H9 (cell line): ENCODE measurements around the gene DPCD. TPM values are rescaled to one million over a fixed set of nuclear protein-coding genes. Genes with fewer than 3 reads are reported as not detected.

ENCODE experiments used
- DNase-seq: peaks from one replicate; pipeline ENCODE4 v3.0.0-alpha.2; 2017
- H2AFZ ChIP-seq: one replicate; pipeline ENCODE4 v1.6.1; 2013; ENCODE audit warnings: mild to moderate bottlenecking, low read length, control low read depth, moderate library complexity
- H2AK5ac ChIP-seq: 2 replicates; pipeline ENCODE4 v1.6.1; 2013; ENCODE audit warnings: low read length, control low read depth, mixed read lengths; ENCODE audit not compliant: insufficient read length
- H2BK120ac ChIP-seq: one replicate; pipeline ENCODE4 v1.6.1; 2013; ENCODE audit warnings: low read depth, mild to moderate bottlenecking, low read length, control low read depth, inconsistent platforms; ENCODE audit not compliant: poor library complexity, severe bottlenecking
- H2BK12ac ChIP-seq: 2 replicates; pipeline ENCODE4 v1.6.1; 2013; ENCODE audit warnings: low read length, control low read depth, mixed read lengths, low read depth; ENCODE audit not compliant: insufficient read length
- H2BK15ac ChIP-seq: 2 replicates; pipeline ENCODE4 v1.6.1; 2013; ENCODE audit warnings: low read depth, low read length, control low read depth
- H2BK20ac ChIP-seq: one replicate; pipeline ENCODE4 v1.6.1; 2013; ENCODE audit warnings: low read depth, mild to moderate bottlenecking, low read length, control low read depth, inconsistent platforms; ENCODE audit not compliant: poor library complexity, severe bottlenecking
- H2BK5ac ChIP-seq: 2 replicates; pipeline ENCODE4 v1.6.1; 2013; ENCODE audit warnings: low read length, control low read depth, mixed read lengths; ENCODE audit not compliant: insufficient read length
- H3K14ac ChIP-seq: 2 replicates; pipeline ENCODE4 v1.6.1; 2013; ENCODE audit warnings: low read length, control low read depth; ENCODE audit not compliant: insufficient read depth
- H3K18ac ChIP-seq: 2 replicates; pipeline ENCODE4 v1.6.1; 2013; ENCODE audit warnings: low read depth, mild to moderate bottlenecking, mixed read lengths, low read length, control low read depth; ENCODE audit not compliant: insufficient read length
- H3K23ac ChIP-seq: 2 replicates; pipeline ENCODE4 v1.6.1; 2013; ENCODE audit warnings: low read length, control low read depth, mixed read lengths, low read depth; ENCODE audit not compliant: insufficient read length
- H3K23me2 ChIP-seq: 2 replicates; pipeline ENCODE4 v1.6.1; 2013; ENCODE audit warnings: low read depth, mild to moderate bottlenecking, mixed read lengths, low read length, control low read depth; ENCODE audit not compliant: insufficient read length, poor library complexity, severe bottlenecking
- H3K27ac ChIP-seq: 2 replicates; pipeline ENCODE4 v1.5.1; 2013; ENCODE audit warnings: low read length, control low read depth, mixed read lengths, low read depth; ENCODE audit not compliant: insufficient read length
- H3K27me3 ChIP-seq: 2 replicates; pipeline ENCODE4 v1.6.1; 2013; ENCODE audit warnings: low read length, control low read depth, inconsistent platforms; ENCODE audit not compliant: insufficient read depth
- H3K4ac ChIP-seq: 2 replicates; pipeline ENCODE4 v1.6.1; 2013; ENCODE audit warnings: low read depth, mild to moderate bottlenecking, control low read depth, inconsistent platforms, low read length, moderate library complexity
- H3K4me1 ChIP-seq: 2 replicates; pipeline ENCODE4 v1.6.1; 2013; ENCODE audit warnings: low read length, control low read depth, inconsistent platforms; ENCODE audit not compliant: insufficient read depth
- H3K4me2 ChIP-seq: 2 replicates; pipeline ENCODE4 v1.6.1; 2013; ENCODE audit warnings: low read length, control low read depth, mixed read lengths; ENCODE audit not compliant: insufficient read length, insufficient read depth
- H3K56ac ChIP-seq: 2 replicates; pipeline ENCODE4 v1.6.1; 2013; ENCODE audit warnings: low read depth, mild to moderate bottlenecking, mixed read lengths, low read length, control low read depth; ENCODE audit not compliant: insufficient read length
- H3K79me1 ChIP-seq: 2 replicates; pipeline ENCODE4 v1.6.1; 2013; ENCODE audit warnings: low read depth, mild to moderate bottlenecking, moderate library complexity, low read length, control low read depth, inconsistent platforms; ENCODE audit not compliant: insufficient read depth, poor library complexity, severe bottlenecking
- H3K79me2 ChIP-seq: 2 replicates; pipeline ENCODE4 v1.6.1; 2013; ENCODE audit warnings: low read length, control low read depth, inconsistent platforms; ENCODE audit not compliant: insufficient read depth
- H3K9ac ChIP-seq: 2 replicates; pipeline ENCODE4 v1.6.1; 2013; ENCODE audit warnings: low read length, control low read depth, mixed read lengths; ENCODE audit not compliant: insufficient read length; ENCODE audit errors: extremely low read depth
- H3K9me3 ChIP-seq: one replicate; pipeline ENCODE4 v1.6.1; 2013; ENCODE audit warnings: low read depth, low read length, inconsistent platforms; ENCODE audit not compliant: control insufficient read depth
- H3T11ph ChIP-seq: one replicate; pipeline ENCODE4 v1.6.1; 2013; ENCODE audit warnings: mild to moderate bottlenecking, low read length, control low read depth, inconsistent platforms
- H4K20me1 ChIP-seq: one replicate; pipeline ENCODE4 v1.6.1; 2013; ENCODE audit not compliant: control insufficient read depth, insufficient read length, insufficient read depth
- H4K5ac ChIP-seq: 2 replicates; pipeline ENCODE4 v1.6.1; 2013; ENCODE audit warnings: low read depth, mild to moderate bottlenecking, mixed read lengths, low read length, control low read depth; ENCODE audit not compliant: insufficient read length
- H4K8ac ChIP-seq: replicated peaks from 2 replicates; pipeline ENCODE4 v1.6.1; 2013; ENCODE audit warnings: low read length, control low read depth, mixed read lengths, low read depth; ENCODE audit not compliant: insufficient read length
- H4K91ac ChIP-seq: 2 replicates; pipeline ENCODE4 v1.6.1; 2013; ENCODE audit warnings: low read depth, mild to moderate bottlenecking, moderate library complexity, mixed read lengths, low read length, control low read depth; ENCODE audit not compliant: insufficient read length
- H3K27ac Mint-ChIP-seq, 3 experiments: 2 replicates in 2 of 3; 3 replicates in 1 of 3; pipeline ENCODE4 v1.8.0; 2020 to 2021; ENCODE audit warnings: mixed read lengths in 3 of 3, mild to moderate bottlenecking in 1 of 3, moderate library complexity in 1 of 3
- H3K27me3 Mint-ChIP-seq: 2 replicates; pipeline ENCODE4 v1.8.0; 2021; ENCODE audit warnings: low read depth, mild to moderate bottlenecking, moderate library complexity, mixed read lengths
- H3K36me3 Mint-ChIP-seq, 3 experiments: 2 replicates in 2 of 3; 3 replicates in 1 of 3; pipeline ENCODE4 v1.8.0; 2020 to 2021; ENCODE audit warnings: low read depth in 3 of 3, mixed read lengths in 3 of 3; ENCODE audit not compliant: insufficient read depth in 1 of 3
- H3K4me1 Mint-ChIP-seq, 2 experiments: 2 replicates each; pipeline ENCODE4 v1.8.0; 2020; ENCODE audit warnings: mixed read lengths in 2 of 2
- H3K4me3 Mint-ChIP-seq, 2 experiments: 2 replicates in 1 of 2; 3 replicates in 1 of 2; pipeline ENCODE4 v1.8.0; 2020 to 2021; ENCODE audit warnings: mild to moderate bottlenecking in 2 of 2, mixed read lengths in 2 of 2, moderate library complexity in 1 of 2
- H3K9me3 Mint-ChIP-seq, 2 experiments: 2 replicates in 1 of 2; 3 replicates in 1 of 2; pipeline ENCODE4 v1.8.0; 2020; ENCODE audit warnings: mild to moderate bottlenecking in 2 of 2, mixed read lengths in 2 of 2, moderate library complexity in 1 of 2
- WGBS: extraction: QIAGEN DNeasy Blood & Tissue Kit; methylation state at CpG from one replicate; pipeline ENCODE4 v1.1.7; 2013; ENCODE audit warnings: missing lambda C conversion rate, low lambda C conversion rate, mixed read lengths; ENCODE audit not compliant: insufficient read length; ENCODE audit errors: extremely low coverage; 5-methylcytosine and 5-hydroxymethylcytosine counted together
- total RNA-seq: library from RNA; stranded (reverse); gene quantifications from 2 replicates; pipeline ENCODE4 v1.2.1, GENCODE V29; 2021
- TF ChIP-seq, protein P1 (sequence below): fragments of 200-600 bp; sonication (generic); conservative IDR thresholded peaks from 3 replicates; pipeline ENCODE4 v1.8.0; 2021; ENCODE audit warnings: antibody characterized with exemption, mild to moderate bottlenecking

DPCD gene
- total RNA-seq, 1 experiment from 2014 or later: 21.8 TPM

DNA sequence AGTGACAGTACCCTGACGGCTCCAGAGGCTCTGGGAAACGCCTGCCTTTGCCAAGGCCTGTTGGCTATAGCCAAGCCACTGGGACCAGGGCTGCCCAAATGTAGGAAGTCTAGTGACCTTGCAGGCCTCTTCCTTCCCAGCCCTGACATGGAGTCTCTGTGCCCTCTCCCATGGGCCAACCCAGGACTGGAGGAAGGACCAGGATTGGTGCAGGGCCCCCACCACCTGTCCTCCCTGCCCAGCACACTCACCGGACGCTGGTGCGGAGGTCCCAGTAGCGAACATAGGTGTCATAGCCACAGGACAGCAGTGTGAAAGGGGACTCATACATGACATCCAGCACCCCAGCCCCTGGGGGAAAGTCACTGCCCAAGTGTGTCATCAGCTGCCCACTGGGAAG lies 24.0 kb downstream of the DPCD start:
- Histone ChIP-seq H3K27ac (no peak overlapping the region), H4K91ac (no peak overlapping the region), H3K79me1 (no peaks in the 10 kb centered on the region), H2BK20ac (no peak overlapping the region), H3K4me1 (no peaks in the 10 kb centered on the region; the same call in 1 of the 2 replicates), H4K20me1 (no peaks in the 10 kb centered on the region), H3K56ac (no peak overlapping the region), H3K4ac (no peak overlapping the region), H3T11ph (no peak overlapping the region), H2BK12ac (no peak overlapping the region), H2AK5ac (no peak overlapping the region), H3K79me2 (no peaks in the 10 kb centered on the region), H3K23ac (no peak overlapping the region), H4K5ac (no peak overlapping the region), H3K14ac (no peak overlapping the region), H2BK5ac (no peak overlapping the region), H2BK120ac (no peak overlapping the region), H3K9ac (no peak overlapping the region), H2BK15ac (no peak overlapping the region), H3K4me2 (no peak overlapping the region), H3K23me2 (no peaks in the 10 kb centered on the region), H3K9me3 (no peaks in the 10 kb centered on the region), H3K27me3 (no peaks in the 10 kb centered on the region), H3K18ac (no peak overlapping the region), H4K8ac (no peak overlapping the region), H2AFZ (no peak overlapping the region)
- peaks cover 14 to 29% (median 27%) of the 10 kb centered on the region in 3 experiments for H3K36me3 Mint-ChIP-seq
- H3K27me3 Mint-ChIP-seq: no peaks in the 10 kb centered on the region; the same call in 1 of the 2 replicates
- no peak for DNase-seq
- TF ChIP-seq, protein P1, sequence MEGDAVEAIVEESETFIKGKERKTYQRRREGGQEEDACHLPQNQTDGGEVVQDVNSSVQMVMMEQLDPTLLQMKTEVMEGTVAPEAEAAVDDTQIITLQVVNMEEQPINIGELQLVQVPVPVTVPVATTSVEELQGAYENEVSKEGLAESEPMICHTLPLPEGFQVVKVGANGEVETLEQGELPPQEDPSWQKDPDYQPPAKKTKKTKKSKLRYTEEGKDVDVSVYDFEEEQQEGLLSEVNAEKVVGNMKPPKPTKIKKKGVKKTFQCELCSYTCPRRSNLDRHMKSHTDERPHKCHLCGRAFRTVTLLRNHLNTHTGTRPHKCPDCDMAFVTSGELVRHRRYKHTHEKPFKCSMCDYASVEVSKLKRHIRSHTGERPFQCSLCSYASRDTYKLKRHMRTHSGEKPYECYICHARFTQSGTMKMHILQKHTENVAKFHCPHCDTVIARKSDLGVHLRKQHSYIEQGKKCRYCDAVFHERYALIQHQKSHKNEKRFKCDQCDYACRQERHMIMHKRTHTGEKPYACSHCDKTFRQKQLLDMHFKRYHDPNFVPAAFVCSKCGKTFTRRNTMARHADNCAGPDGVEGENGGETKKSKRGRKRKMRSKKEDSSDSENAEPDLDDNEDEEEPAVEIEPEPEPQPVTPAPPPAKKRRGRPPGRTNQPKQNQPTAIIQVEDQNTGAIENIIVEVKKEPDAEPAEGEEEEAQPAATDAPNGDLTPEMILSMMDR: no peak
- no CpG with 5 or more reads among the region's 6 CpGs for WGBS
- H3K4me1 Mint-ChIP-seq: peaks cover 38 to 54% of the 10 kb centered on the region in 2 experiments
- H3K9me3 Mint-ChIP-seq: no peaks in the 10 kb centered on the region
- no peak overlapping the region for H3K4me3 Mint-ChIP-seq
- H3K27ac Mint-ChIP-seq: peak overlapping the region in 1 of 3 experiments; percentile 55; a peak in 1 of 7 replicates
